SK-N-SH treated with all-trans-retinoic acid at 6 μM for 48 hours (cell line): Measurements from ENCODE around the gene NALCN.

ENCODE experiments used
- CREB5 ChIP-seq: fragments of 250-450 bp; sonication (Bioruptor Pico); IDR thresholded peaks from 2 replicates; pipeline ENCODE4 v1.5.1; 2020; ENCODE audit warnings: low read depth, mild to moderate bottlenecking, moderate library complexity
- OSR1 ChIP-seq: fragments of 250-450 bp; sonication (Bioruptor Pico); IDR thresholded peaks from 2 replicates; pipeline ENCODE4 v1.8.0; 2022; ENCODE audit warnings: moderate library complexity, mild to moderate bottlenecking, inconsistent platforms
- TCF4 ChIP-seq: fragments of 250-450 bp; sonication (Bioruptor Pico); IDR thresholded peaks from 2 replicates; pipeline ENCODE4 v1.8.0; 2021; ENCODE audit warnings: mild to moderate bottlenecking, moderate library complexity, borderline replicate concordance

- TF ChIP-seq CREB5 (CRISPR knock-in tag) (no peak), TCF4 (CRISPR knock-in tag) (no peak), OSR1 (CRISPR knock-in tag) (no peak)
Observed at GRCh38 chr13:101455863-101456262, 39.6 kb upstream of the NALCN start.
